H1 (cell line): ENCODE data around the gene RAB3GAP1. TPM values are rescaled to one million over a fixed set of nuclear protein-coding genes. Genes with fewer than 3 reads are reported as not detected.

Source experiments
- CTCF ChIA-PET: fragments of 300-600 bp; sonication (Branson Sonifier 250); formaldehyde crosslinking; loops from one replicate; lab custom pipeline; 2021; ENCODE audit not compliant: partially characterized antibody; lab: Charles Lee
- POLR2A ChIA-PET: fragments of 300-600 bp; sonication (Branson Sonifier 250); formaldehyde crosslinking; loops from one replicate; lab custom pipeline; 2021; ENCODE audit warnings: inconsistent platforms; ENCODE audit not compliant: partially characterized antibody; lab: Charles Lee
- DNase-seq, 2 experiments: peaks; one replicate each; pipeline versions ENCODE4 v3.0.0 to v3.0.0-alpha.2; 2010 to 2022; ENCODE audit warnings: low spot score in 2 of 2, low read depth in 1 of 2, mixed read lengths in 1 of 2
- FAIRE-seq: peaks from 2 replicates; lab custom pipeline; 2011; peaks lifted over from hg19 to GRCh38; lab: Jason Lieb, UNC
- H2AFZ ChIP-seq: 2 replicates; pipeline ENCODE4 v1.8.1; 2012; ENCODE audit warnings: low read length, inconsistent platforms
- H2AK5ac ChIP-seq: 2 replicates; pipeline ENCODE4 v1.6.1; 2013; ENCODE audit warnings: low read depth, low read length
- H2BK120ac ChIP-seq: replicated peaks from 2 replicates; pipeline ENCODE3; 2013; ENCODE audit warnings: low read depth, low read length, inconsistent platforms
- H2BK12ac ChIP-seq: 2 replicates; pipeline ENCODE4 v1.6.1; 2013; ENCODE audit warnings: low read depth, low read length
- H2BK15ac ChIP-seq: 2 replicates; pipeline ENCODE4 v1.6.1; 2013; ENCODE audit warnings: low read length
- H2BK20ac ChIP-seq: 2 replicates; pipeline ENCODE4 v1.6.1; 2013; ENCODE audit warnings: low read length
- H2BK5ac ChIP-seq: 2 replicates; pipeline ENCODE4 v1.6.1; 2013; ENCODE audit warnings: low read depth, low read length
- H3K14ac ChIP-seq: 2 replicates; pipeline ENCODE4 v1.6.1; 2013; ENCODE audit warnings: inconsistent platforms; ENCODE audit not compliant: insufficient read length
- H3K18ac ChIP-seq: 2 replicates; pipeline ENCODE4 v1.6.1; 2013; ENCODE audit warnings: low read length; ENCODE audit errors: extremely low read depth
- H3K23ac ChIP-seq: 2 replicates; pipeline ENCODE4 v1.6.1; 2013; ENCODE audit warnings: inconsistent platforms; ENCODE audit not compliant: insufficient read length
- H3K23me2 ChIP-seq: 2 replicates; pipeline ENCODE4 v1.6.1; 2013; ENCODE audit warnings: low read depth, low read length
- H3K27ac ChIP-seq: 2 replicates; pipeline ENCODE4 v1.6.1; 2011; ENCODE audit warnings: low read depth, low read length, inconsistent platforms
- H3K27me3 ChIP-seq, 4 experiments: replicated peaks in 1 of 4; 1 replicate in 1 of 4; 2 replicates in 3 of 4; pipeline versions ENCODE4 v1.6.1 to v1.8.1; 2011 to 2013; ENCODE audit warnings: low read length in 3 of 4, mild to moderate bottlenecking in 3 of 4, inconsistent platforms in 2 of 4, mixed read lengths in 2 of 4, moderate library complexity in 1 of 4; ENCODE audit not compliant: control insufficient read depth in 3 of 4, insufficient read depth in 3 of 4; ENCODE audit errors: extremely low read depth in 1 of 4
- H3K36me3 ChIP-seq, 4 experiments: 2 replicates each; pipeline versions ENCODE4 v1.6.1 to v1.8.1; 2011 to 2013; ENCODE audit warnings: mild to moderate bottlenecking in 4 of 4, low read length in 3 of 4, moderate library complexity in 2 of 4, control low read depth in 1 of 4, inconsistent platforms in 1 of 4; ENCODE audit not compliant: insufficient read depth in 4 of 4, control insufficient read depth in 2 of 4
- H3K4ac ChIP-seq: replicated peaks from 2 replicates; pipeline ENCODE3; 2013; ENCODE audit warnings: low read length, low read depth, mixed read lengths, inconsistent platforms; ENCODE audit not compliant: insufficient read length
- H3K4me1 ChIP-seq, 4 experiments: replicated peaks in 1 of 4; 1 replicate in 1 of 4; 2 replicates in 3 of 4; pipeline versions ENCODE4 v1.6.1 to v1.8.1; 2011 to 2013; ENCODE audit warnings: low read length in 3 of 4, inconsistent platforms in 2 of 4, mixed read lengths in 1 of 4; ENCODE audit not compliant: insufficient read depth in 4 of 4, control insufficient read depth in 3 of 4
- H3K4me2 ChIP-seq, 2 experiments: 2 replicates each; pipeline versions ENCODE4 v1.6.1 to v1.8.1; 2011 to 2013; ENCODE audit warnings: low read depth in 2 of 2, low read length in 2 of 2, control low read depth in 1 of 2, inconsistent platforms in 1 of 2, mild to moderate bottlenecking in 1 of 2; ENCODE audit not compliant: insufficient read depth in 1 of 2
- H3K4me3 ChIP-seq, 4 experiments: fragments of 200-600, 300-600 bp in 1 of 4; sonication (generic), shearing (Covaris generic), sonication (Bioruptor Twin) in 1 of 4; 2 replicates each; pipeline versions ENCODE4 v1.5.1 to v1.8.1; 2011 to 2016; ENCODE audit warnings: low read length in 4 of 4, low read depth in 3 of 4, control low read depth in 2 of 4, inconsistent platforms in 2 of 4, mild to moderate bottlenecking in 2 of 4, mixed read lengths in 1 of 4, moderate library complexity in 1 of 4; ENCODE audit not compliant: insufficient read depth in 2 of 4; ENCODE audit errors: extremely low read depth in 1 of 4
- H3K56ac ChIP-seq: replicated peaks from 2 replicates; pipeline ENCODE3; 2013; ENCODE audit warnings: low read depth, mild to moderate bottlenecking, mixed read lengths, low read length, inconsistent platforms; ENCODE audit not compliant: insufficient read length
- H3K79me1 ChIP-seq: 2 replicates; pipeline ENCODE4 v1.6.1; 2013; ENCODE audit warnings: low read depth, low read length, control low read depth
- H3K79me2 ChIP-seq, 2 experiments: 2 replicates each; pipeline versions ENCODE4 v1.6.1 to v1.8.1; 2012 to 2013; ENCODE audit warnings: low read length in 2 of 2, mild to moderate bottlenecking in 2 of 2, inconsistent platforms in 1 of 2; ENCODE audit not compliant: insufficient read depth in 2 of 2, control insufficient read depth in 1 of 2
- H3K9ac ChIP-seq, 4 experiments: replicated peaks in 1 of 4; 1 replicate in 1 of 4; 2 replicates in 3 of 4; pipeline versions ENCODE4 v1.6.1 to v1.8.1; 2011 to 2013; ENCODE audit warnings: low read depth in 3 of 4, low read length in 3 of 4, control low read depth in 2 of 4, mild to moderate bottlenecking in 2 of 4, moderate library complexity in 2 of 4, inconsistent platforms in 1 of 4; ENCODE audit errors: extremely low read depth in 1 of 4
- H3K9me3 ChIP-seq, 2 experiments: 2 replicates each; pipeline versions ENCODE4 v1.6.1 to v1.8.1; 2012 to 2013; ENCODE audit warnings: mild to moderate bottlenecking in 2 of 2, moderate library complexity in 2 of 2, control low read depth in 1 of 2, inconsistent platforms in 1 of 2, low read depth in 1 of 2, low read length in 1 of 2, mixed read lengths in 1 of 2; ENCODE audit not compliant: insufficient read depth in 2 of 2
- H4K20me1 ChIP-seq, 2 experiments: replicated peaks in 1 of 2; 2 replicates each; pipeline versions ENCODE3 to v1.8.1; 2011 to 2013; ENCODE audit warnings: inconsistent platforms in 2 of 2, low read length in 2 of 2, mild to moderate bottlenecking in 1 of 2; ENCODE audit not compliant: insufficient read depth in 2 of 2, control insufficient read depth in 1 of 2
- H4K5ac ChIP-seq: 2 replicates; pipeline ENCODE4 v1.6.1; 2013; ENCODE audit warnings: low read length, low read depth, mixed read lengths, inconsistent platforms; ENCODE audit not compliant: insufficient read length
- H4K8ac ChIP-seq: 2 replicates; pipeline ENCODE4 v1.8.0; 2013; ENCODE audit warnings: mild to moderate bottlenecking, moderate library complexity, low read length, inconsistent platforms; ENCODE audit not compliant: insufficient read depth; ENCODE audit errors: extremely low read depth
- H4K91ac ChIP-seq: replicated peaks from 2 replicates; pipeline ENCODE3; 2013; ENCODE audit warnings: low read length, mixed read lengths, inconsistent platforms; ENCODE audit not compliant: insufficient read length
- BACH1 ChIP-seq: IDR thresholded peaks from 2 replicates; pipeline ENCODE4 v1.6.1; 2012; ENCODE audit warnings: low read length, improper control_type of control experiment
- CHD1 ChIP-seq: IDR thresholded peaks from 2 replicates; pipeline ENCODE4 v1.6.1; 2012; ENCODE audit warnings: low read depth, low read length, improper control_type of control experiment
- GTF2F1 ChIP-seq: IDR thresholded peaks from 2 replicates; pipeline ENCODE4 v1.6.1; 2012; ENCODE audit warnings: low read depth, low read length, improper control_type of control experiment, borderline replicate concordance
- JUND ChIP-seq: IDR thresholded peaks from 2 replicates; pipeline ENCODE4 v1.6.1; 2011; ENCODE audit warnings: mild to moderate bottlenecking, improper control_type of control experiment, low read length
- NANOG ChIP-seq: IDR thresholded peaks from 2 replicates; pipeline ENCODE4 v1.6.1; 2011; ENCODE audit warnings: low read length, low read depth, mild to moderate bottlenecking, inconsistent platforms; ENCODE audit not compliant: insufficient read depth, poor library complexity, severe bottlenecking
- PHF8 ChIP-seq: fragments of 200-600 bp; sonication (generic); conservative IDR thresholded peaks from 2 replicates; pipeline ENCODE4 v1.7.1; 2012; ENCODE audit warnings: low read depth, mild to moderate bottlenecking, inconsistent platforms, low read length, moderate library complexity
- POLR2AphosphoS5 ChIP-seq: IDR thresholded peaks from 2 replicates; pipeline ENCODE4 v1.6.1; 2011; ENCODE audit warnings: low read depth, low read length
- SAP30 ChIP-seq: fragments of 300-600 bp; sonication (generic); IDR thresholded peaks from 2 replicates; pipeline ENCODE4 v1.7.1; 2012; ENCODE audit warnings: low read length, moderate library complexity, mild to moderate bottlenecking, inconsistent platforms; ENCODE audit not compliant: insufficient read depth, insufficient replicate concordance
- SRF ChIP-seq: IDR thresholded peaks from 2 replicates; pipeline ENCODE4 v1.6.1; 2011; ENCODE audit warnings: mild to moderate bottlenecking, low read depth, low read length, moderate library complexity
- TAF1 ChIP-seq: IDR thresholded peaks from 2 replicates; pipeline ENCODE4 v1.6.1; 2011; ENCODE audit warnings: mild to moderate bottlenecking, low read depth, low read length
- WGBS, 2 experiments: shearing (Covaris generic) in 1 of 2; methylation state at CpG; one replicate each; pipeline versions ENCODE4 v1.1.6 to v1.1.7; 2013 to 2015; ENCODE audit warnings: low lambda C conversion rate in 2 of 2, mixed read lengths in 2 of 2, inconsistent platforms in 1 of 2, low coverage in 1 of 2, missing lambda C conversion rate in 1 of 2; ENCODE audit not compliant: insufficient replicate concordance in 2 of 2, insufficient coverage in 1 of 2, insufficient read length in 1 of 2; ENCODE audit errors: extremely low coverage in 1 of 2, missing lambda C conversion rate in 1 of 2; 5-methylcytosine and 5-hydroxymethylcytosine counted together
- polyA plus RNA-seq, 7 experiments: library from polyadenylated mRNA; depleted of rRNA in 3 of 7; stranded (reverse) in 5 of 7; unstranded in 2 of 7; fragments of >200 nt in 5 of 7; fragments of 200-250 nt in 2 of 7; gene quantifications; 1 replicate in 5 of 7; 2 replicates in 1 of 7; 4 replicates in 1 of 7; pipeline versions ENCODE4 v1.2.1 to v1.2.3, GENCODE V29; 2011 to 2013; ENCODE audit warnings: missing spikeins in 2 of 7, mixed read lengths in 2 of 7
- total RNA-seq: library from RNA; stranded (reverse); fragmentation: NEBNext Ultra II Directional; extraction: Animal tissue kit (Norgen Biotek cat#: 25700); gene quantifications from 2 replicates; pipeline ENCODE4 v1.2.1, GENCODE V29; 2021
- TF ChIP-seq, protein P1 (sequence below): IDR thresholded peaks from 2 replicates; pipeline ENCODE4 v1.6.1; 2012; ENCODE audit warnings: inconsistent platforms

Gene RAB3GAP1
- total and polyA plus RNA-seq, 2 of the 8 experiments (the other 6 are each of a cell fraction or from before 2014, with no cell fraction given): 9.8 to 28.6 TPM

DNA sequence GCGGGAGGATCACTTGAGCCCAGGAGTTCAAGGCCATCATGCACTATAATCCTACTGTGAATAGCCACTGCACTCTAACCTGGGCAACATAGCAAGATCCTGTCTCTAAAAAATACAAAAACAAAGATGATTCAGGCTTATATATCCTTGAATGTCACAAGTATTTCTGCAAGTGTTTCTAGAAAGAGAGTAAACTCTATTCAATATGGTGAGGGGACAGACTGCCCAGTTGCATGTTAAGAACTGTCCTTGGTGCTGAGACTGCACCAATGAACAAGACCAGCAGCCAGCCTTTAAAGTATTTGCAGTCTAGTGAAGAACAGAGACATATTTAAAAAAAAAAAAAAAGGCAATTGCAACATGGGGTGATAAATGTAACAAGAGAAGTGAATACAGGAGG is 21.3 kb upstream of the RAB3GAP1 start:
- no peak overlapping the region for H2BK5ac ChIP-seq

More for the DNA sequence above, 21.3 kb upstream of the RAB3GAP1 start:
- H4K20me1 ChIP-seq: no peaks in the 10 kb centered on the region
- H4K91ac ChIP-seq: no peak overlapping the region
- ChIA-PET POLR2A (no interaction called here), CTCF (interaction anchor here (0.6 kb wide), 2 partner anchors 42 to 235 kb away, joined by 3 to 4 read pairs; no protein-coding TSS in a partner anchor)
- H2AFZ ChIP-seq: no peak overlapping the region
- H2BK20ac ChIP-seq: no peak overlapping the region
- WGBS, 2 experiments: 85% methylated on average over 1 of the region's 1 CpG; no CpG with 5 or more reads in 1 of the 2 experiments
- DNase-seq (no peak), FAIRE-seq (no peak)
- no peak overlapping the region for H3K14ac ChIP-seq
- no peak overlapping the region for H3K4me2 ChIP-seq
- H3K4me3 ChIP-seq: no peak overlapping the region
- no peak overlapping the region for H2BK12ac ChIP-seq
- no peak overlapping the region for H3K56ac ChIP-seq
- H3K23ac ChIP-seq: no peak overlapping the region
- no peak overlapping the region for H3K9ac ChIP-seq
- H3K18ac ChIP-seq: no peak overlapping the region
- H3K9me3 ChIP-seq: 0 out of 4 replicates have a peak, but pooled peaks cover 0 to 2% of the 10 kb centered on the region in 2 experiments
- H3K23me2 ChIP-seq: no peaks in the 10 kb centered on the region
- no peak overlapping the region for H3K4ac ChIP-seq
- no peak overlapping the region for H2BK15ac ChIP-seq
- H2AK5ac ChIP-seq: no peak overlapping the region
- TF ChIP-seq SRF: no peak
- TF ChIP-seq JUND: no peak
- TF ChIP-seq SAP30: no peak
- no peak for TF ChIP-seq BACH1
- TF ChIP-seq, protein P1, sequence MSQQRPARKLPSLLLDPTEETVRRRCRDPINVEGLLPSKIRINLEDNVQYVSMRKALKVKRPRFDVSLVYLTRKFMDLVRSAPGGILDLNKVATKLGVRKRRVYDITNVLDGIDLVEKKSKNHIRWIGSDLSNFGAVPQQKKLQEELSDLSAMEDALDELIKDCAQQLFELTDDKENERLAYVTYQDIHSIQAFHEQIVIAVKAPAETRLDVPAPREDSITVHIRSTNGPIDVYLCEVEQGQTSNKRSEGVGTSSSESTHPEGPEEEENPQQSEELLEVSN: no peak
- TF ChIP-seq TAF1: no peak
- no peak for TF ChIP-seq CHD1
- TF ChIP-seq POLR2AphosphoS5: no peak
- TF ChIP-seq GTF2F1: no peak
- TF ChIP-seq PHF8: no peak
- no peak for TF ChIP-seq NANOG
- no peak overlapping the region for H3K27ac ChIP-seq
- no peaks in the 10 kb centered on the region for H3K27me3 ChIP-seq
- no peak overlapping the region for H4K5ac ChIP-seq
- no peaks in the 10 kb centered on the region for H3K79me2 ChIP-seq
- no peaks in the 10 kb centered on the region for H3K4me1 ChIP-seq
- no peaks in the 10 kb centered on the region for H3K79me1 ChIP-seq
- H3K36me3 ChIP-seq: no peaks in the 10 kb centered on the region
- no peak overlapping the region for H4K8ac ChIP-seq
- no peak overlapping the region for H2BK120ac ChIP-seq
